Heart right ventricle (tissue), 16 donors: ENCODE results near the gene CNRIP1. TPM values are rescaled to one million over a fixed set of nuclear protein-coding genes. Genes with fewer than 3 reads are reported as not detected.
"Not testable (repeated sequence)": the region's sequence is repeated elsewhere in the genome, so short reads cannot be mapped to it uniquely, and the experiment has no call there.

ENCODE experiments used
- ATAC-seq, 8 donors: fragments of 200-7000 bp; cut with Tn5 transposase; one replicate each; pipeline ENCODE4 v1.9.1; 2020; ENCODE audit warnings: mild to moderate bottlenecking in 8 of 8, moderate library complexity in 8 of 8, moderate number of reproducible peaks in 1 of 8
- DNase-seq, 2 donors: peaks; one replicate each; pipeline ENCODE4 v3.0.0-alpha.2; 2020
- H3K27ac ChIP-seq, 10 donors: fragments of 200-600 bp; sonication (generic) in 2 of 10; one replicate each; pipeline versions ENCODE4 v1.5.0 to v1.8.0; 2020 to 2022; ENCODE audit warnings: mild to moderate bottlenecking in 3 of 10
- H3K27me3 ChIP-seq, 7 donors: fragments of 200-600 bp; one replicate each; pipeline ENCODE4 v1.8.0; 2021 to 2022; ENCODE audit warnings: mild to moderate bottlenecking in 2 of 7
- H3K36me3 ChIP-seq, 9 donors: fragments of 200-600 bp; sonication (generic) in 1 of 9; one replicate each; pipeline versions ENCODE4 v1.5.0 to v1.8.0; 2020 to 2022; ENCODE audit warnings: mild to moderate bottlenecking in 2 of 9
- H3K4me1 ChIP-seq, 9 donors: fragments of 200-600 bp; sonication (generic) in 1 of 9; one replicate each; pipeline versions ENCODE4 v1.5.0 to v1.8.0; 2020 to 2022; ENCODE audit warnings: mild to moderate bottlenecking in 4 of 9
- H3K4me3 ChIP-seq, 10 donors: fragments of 200-600 bp; sonication (generic) in 2 of 10; one replicate each; pipeline versions ENCODE4 v1.5.0 to v1.8.0; 2020 to 2022; ENCODE audit warnings: mild to moderate bottlenecking in 7 of 10, moderate library complexity in 2 of 10
- H3K9me3 ChIP-seq, 11 donors: fragments of 200-600 bp in 10 of 11; sonication (generic) in 2 of 11; one replicate each; pipeline versions ENCODE4 v1.5.0 to v1.8.0; 2013 to 2022; ENCODE audit warnings: mild to moderate bottlenecking in 2 of 11, control low read depth in 1 of 11, moderate library complexity in 1 of 11
- WGBS, 2 donors: extraction: QIAGEN DNeasy Blood & Tissue Kit; methylation state at CpG; one replicate each; pipeline ENCODE4 v1.1.7; 2013; ENCODE audit warnings: inconsistent platforms in 1 of 2; 5-methylcytosine and 5-hydroxymethylcytosine counted together
- intact Hi-C, 10 donors: fragments of 100-400 bp; cut with DNase I; formaldehyde crosslinking; loops; one replicate each; pipeline versions ENCODE4 v1.11.1 to v1.14.2; 2022
- polyA plus RNA-seq, 2 donors: library from polyadenylated mRNA; stranded (reverse); fragments of 200-250 nt; gene quantifications; one replicate each; pipeline ENCODE4 v1.2.3, GENCODE V29; 2013
- total RNA-seq, 10 donors: library from RNA; stranded (reverse); fragmentation: NEBNext Ultra II Directional in 3 of 10; extraction: Animal tissue kit (Norgen Biotek cat#: 25700) in 3 of 10; gene quantifications; one replicate each; pipeline versions ENCODE4 v1.2.1 to v1.2.4, GENCODE V29; 2021 to 2023
- TF ChIP-seq, protein P1 (sequence below), 9 donors: fragments of 200-600 bp; sonication (generic) in 2 of 9; IDR thresholded peaks; one replicate each; pipeline versions ENCODE4 v1.5.0 to v1.8.0; 2021 to 2022; ENCODE audit warnings: antibody characterized with exemption in 9 of 9, mild to moderate bottlenecking in 5 of 9, moderate library complexity in 1 of 9
- donor health status: Arrhythmogenic right ventricular cardiomyopathy.
- donor health status: ischemic (EF 13 %, LVEDD 7.1; RV severe dilation, severe dysfunction).
- donor health status: healthy with polysubstance abuse.
- donor health status: DM: no; HTN: yes; CAD: no.
- donor health status: DM: no; HTN: no; CAD: no.
- donor health status: ischemic (EF 25% LVEDD 6.9; RV normal size, moderate dysfunction).
- donor health status: ischemic (EF 25% LVEDD 5.7; RV mildly dilated, moderate dysfunction).
- donor health status: healthy.
- donor health status: DM: yes; HTN: yes; CAD: no.
- donor health status: Ischemic cardiomyopathy.
- donor health status: ischemic (EF 35%, LVEDD 5.7; RV mildly dilated, moderate dysfunction).
- donor health status: nonischemic (EF 11% LVEDD 7.7; RV severe dilation, severe dysfunction).
- donor health status: DM: yes; HTN: yes; CAD: no.
- donor health status: PGD.
- donor health status: ischemic (EF 29% LVEDD 5.4; RV normal size, mild dysfunction).
- donor health status: nonischemic (EF 23%, LVEDD 6.1; RV moderate dilation, normal function).

CNRIP1 gene
- total and polyA plus RNA-seq, 12 donors, result 4.8 to 13.4 (median 8.9) TPM

DNA sequence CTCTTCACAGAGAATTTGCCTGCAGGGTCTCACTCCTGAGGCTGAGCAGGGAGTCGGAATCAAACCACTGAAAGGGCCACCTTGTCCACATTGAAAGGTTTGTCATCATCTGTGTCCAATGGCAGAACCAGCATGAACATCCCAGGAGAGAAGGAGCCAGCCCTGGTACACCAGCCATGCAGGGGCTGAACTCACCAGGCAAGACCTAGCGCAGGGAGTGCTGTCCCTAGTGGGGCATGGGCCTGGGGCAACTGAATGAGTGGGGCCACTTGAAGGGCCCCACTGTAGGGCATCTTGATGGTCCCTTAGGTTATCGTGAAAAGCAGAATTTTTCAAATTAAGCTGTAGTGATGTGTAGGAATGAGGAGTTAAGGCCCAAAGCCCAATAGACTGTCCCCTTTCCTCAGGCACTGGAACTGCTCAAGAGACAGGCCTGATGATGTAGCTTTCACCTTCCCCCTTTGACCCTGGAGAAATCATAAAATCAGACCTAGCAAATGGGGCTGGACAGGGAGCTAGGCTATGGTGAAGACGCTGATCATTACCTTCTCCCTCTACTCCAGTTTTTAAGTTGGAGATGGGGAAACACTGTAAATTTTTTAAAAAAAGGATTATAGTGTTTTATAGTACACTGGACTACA is 37.0 kb upstream of the CNRIP1 start:
- H3K27ac ChIP-seq, result no peak overlapping the region
- H3K4me3 ChIP-seq, result no peak overlapping the region
- 96 to 98% methylated on average over 4 of the region's 4 CpGs for WGBS, 2 donors
- H3K9me3 ChIP-seq, result no peaks in the 10 kb centered on the region
- DNase-seq (no peak), ATAC-seq (no peak)
- no peaks in the 10 kb centered on the region for H3K36me3 ChIP-seq
- no peaks in the 10 kb centered on the region for H3K27me3 ChIP-seq
- TF ChIP-seq, protein P1, sequence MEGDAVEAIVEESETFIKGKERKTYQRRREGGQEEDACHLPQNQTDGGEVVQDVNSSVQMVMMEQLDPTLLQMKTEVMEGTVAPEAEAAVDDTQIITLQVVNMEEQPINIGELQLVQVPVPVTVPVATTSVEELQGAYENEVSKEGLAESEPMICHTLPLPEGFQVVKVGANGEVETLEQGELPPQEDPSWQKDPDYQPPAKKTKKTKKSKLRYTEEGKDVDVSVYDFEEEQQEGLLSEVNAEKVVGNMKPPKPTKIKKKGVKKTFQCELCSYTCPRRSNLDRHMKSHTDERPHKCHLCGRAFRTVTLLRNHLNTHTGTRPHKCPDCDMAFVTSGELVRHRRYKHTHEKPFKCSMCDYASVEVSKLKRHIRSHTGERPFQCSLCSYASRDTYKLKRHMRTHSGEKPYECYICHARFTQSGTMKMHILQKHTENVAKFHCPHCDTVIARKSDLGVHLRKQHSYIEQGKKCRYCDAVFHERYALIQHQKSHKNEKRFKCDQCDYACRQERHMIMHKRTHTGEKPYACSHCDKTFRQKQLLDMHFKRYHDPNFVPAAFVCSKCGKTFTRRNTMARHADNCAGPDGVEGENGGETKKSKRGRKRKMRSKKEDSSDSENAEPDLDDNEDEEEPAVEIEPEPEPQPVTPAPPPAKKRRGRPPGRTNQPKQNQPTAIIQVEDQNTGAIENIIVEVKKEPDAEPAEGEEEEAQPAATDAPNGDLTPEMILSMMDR (IDR thresholded peaks at IDR 0.05), result no peak
- intact Hi-C loops, result loop anchor here in 3 of 10 donors (10.0 kb wide), 2 partner anchors 162 to 232 kb away; no protein-coding TSS in a partner anchor
- peaks cover 0 to 7% (median 0%) of the 10 kb centered on the region in 9 donors for H3K4me1 ChIP-seq

DNA sequence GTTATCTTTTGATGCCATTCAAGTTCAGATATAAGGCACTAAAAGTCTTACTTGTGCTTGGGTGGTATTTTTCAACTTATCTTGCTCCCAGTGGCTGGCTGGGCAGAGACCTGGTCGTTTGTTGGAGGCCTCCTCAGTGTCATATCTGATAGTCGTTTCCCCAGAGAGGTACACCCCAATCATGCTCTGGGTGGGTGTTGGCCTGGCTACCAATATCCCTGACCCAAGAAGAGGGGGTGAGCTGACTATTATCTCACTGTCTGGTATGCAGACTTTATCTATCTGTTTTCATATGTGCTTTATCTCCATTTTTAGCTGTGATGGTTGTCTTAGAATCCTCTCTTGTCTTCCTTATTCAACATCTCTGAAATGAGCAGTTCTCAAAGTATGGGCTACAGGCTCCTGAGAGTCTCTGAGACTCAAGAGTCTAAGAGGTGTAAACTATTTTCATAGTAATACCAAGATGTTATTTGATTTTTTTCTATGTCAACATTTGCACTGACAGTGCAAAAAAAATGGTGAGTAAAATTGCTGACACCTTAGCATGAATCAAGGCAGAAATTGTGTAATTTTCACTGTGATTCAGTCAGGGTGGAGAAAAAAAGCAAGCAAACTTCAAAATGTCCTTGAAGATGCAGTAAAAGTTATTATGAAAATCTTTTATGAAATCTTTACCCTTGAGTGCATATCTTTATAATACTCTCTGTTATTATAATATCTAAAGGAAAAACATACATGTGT is 33.1 kb upstream of the CNRIP1 start:
- H3K27me3 ChIP-seq, result no peaks in the 10 kb centered on the region
- intact Hi-C loops, result loop anchor here in 3 of 10 donors (10.0 kb wide), 2 partner anchors 158 to 228 kb away; no protein-coding TSS in a partner anchor
- ATAC-seq, result no peak
- TF ChIP-seq, protein P1 (IDR thresholded peaks at IDR 0.05), result no peak
- no peak overlapping the region for H3K27ac ChIP-seq
- H3K36me3 ChIP-seq, result no peaks in the 10 kb centered on the region
- WGBS, 2 donors, result 21 to 23% methylated on average over 2 of the region's 2 CpGs
- peaks cover 0 to 6% (median 0%) of the 10 kb centered on the region in 11 donors for H3K9me3 ChIP-seq
- H3K4me3 ChIP-seq, result no peak overlapping the region
- no peak for DNase-seq
- peaks cover 0 to 7% (median 0%) of the 10 kb centered on the region in 9 donors for H3K4me1 ChIP-seq

DNA sequence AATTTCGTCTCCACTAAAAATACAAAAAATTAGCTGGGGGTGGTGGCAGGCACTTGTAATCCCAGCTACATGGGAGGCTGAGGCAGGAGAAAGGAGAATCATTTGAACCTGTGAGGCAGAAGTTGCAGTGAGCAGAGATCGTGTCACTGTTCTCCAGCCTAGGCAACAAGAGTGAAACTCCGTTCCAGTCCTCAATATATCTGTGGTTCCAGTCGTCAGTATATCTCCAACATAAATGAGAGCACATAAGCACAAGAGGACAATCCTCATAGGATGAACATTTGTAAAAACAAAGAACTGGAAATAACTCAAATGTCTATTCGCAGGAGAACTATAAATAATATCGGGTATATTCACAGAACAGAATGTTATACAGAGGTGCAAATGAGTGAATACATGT is 32.2 kb upstream of the CNRIP1 start:
- no peak for ATAC-seq
- H3K27ac ChIP-seq, result no peak overlapping the region
- H3K9me3 ChIP-seq, result peaks cover 0 to 6% (median 0%) of the 10 kb centered on the region in 11 donors
- H3K36me3 ChIP-seq, result no peaks in the 10 kb centered on the region
- H3K4me3 ChIP-seq, result no peak overlapping the region
- intact Hi-C loops, result loop anchor here in 3 of 10 donors (10.0 kb wide), 2 partner anchors 157 to 227 kb away; no protein-coding TSS in a partner anchor
- WGBS, 2 donors, result 78 to 84% methylated on average over 6 of the region's 6 CpGs
- H3K27me3 ChIP-seq, result no peaks in the 10 kb centered on the region
- peaks cover 0 to 7% (median 0%) of the 10 kb centered on the region in 9 donors for H3K4me1 ChIP-seq
- TF ChIP-seq, protein P1 (IDR thresholded peaks at IDR 0.05), result no peak
- DNase-seq, result no peak

DNA sequence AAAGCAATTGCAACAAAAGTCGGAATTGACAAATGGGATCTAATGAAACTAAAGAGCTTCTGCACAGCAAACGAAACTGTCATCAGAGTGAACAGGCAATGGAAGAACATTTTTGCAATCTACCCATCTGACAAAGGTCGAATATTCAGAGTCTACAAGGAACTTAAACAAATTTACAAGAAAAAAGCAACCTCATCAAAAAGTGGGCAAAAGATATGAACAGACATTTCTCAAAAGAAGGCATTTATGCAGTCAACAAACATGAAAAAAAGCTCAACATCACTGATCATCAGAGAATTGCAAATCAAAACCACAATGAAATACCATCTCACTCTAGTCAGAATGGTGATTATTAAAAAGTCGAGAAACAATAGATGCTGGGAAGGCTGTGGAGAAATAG is 29.3 kb upstream of the CNRIP1 start:
- H3K27ac ChIP-seq, ATAC-seq, DNase-seq, H3K36me3 ChIP-seq, H3K9me3 ChIP-seq, H3K4me3 ChIP-seq, H3K4me1 ChIP-seq, intact Hi-C loops: not testable (repeated sequence)
- WGBS, 2 donors, result 87 to 92% methylated on average over 4 of the region's 4 CpGs
- peaks cover 0 to 11% (median 7%) of the 10 kb centered on the region in 7 donors for H3K27me3 ChIP-seq
